ENCODE measurements around the gene AP1M1. TPM values are rescaled to one million over a fixed set of nuclear protein-coding genes. Genes with fewer than 3 reads are reported as not detected.
A peak's percentile ranks its signal among the peaks of the same experiment; 100 is the strongest.

AP1M1 gene
- total RNA-seq, 2 donors from 2014 or later, result 35.0 to 51.6 TPM

GRCh38 chr19:16180611-16181010 is 17.1 kb upstream of the AP1M1 start:
- H3K27me3 Mint-ChIP-seq (ENCODE audit: insufficient read depth), result peaks cover 19% of the 10 kb centered on the region
- no peak overlapping the region for H3K4me3 ChIP-seq (ENCODE audit: low read length)
- WGBS, 2 experiments (ENCODE audit: insufficient coverage in 1 of 2, insufficient read length in 1 of 2), result 53 to 70% methylated on average over 2 to 4 of the region's 4 CpGs
- peaks cover 5% of the 10 kb centered on the region for H3K9me3 Mint-ChIP-seq
- H3K9ac ChIP-seq (ENCODE audit: extremely low read depth, low read length, poor library complexity, severe bottlenecking), result no peak overlapping the region
- H3K27ac ChIP-seq (ENCODE audit: low read depth, low read length), result no peak overlapping the region
- no peak overlapping the region for H3K4me3 Mint-ChIP-seq
- no peak for TF ChIP-seq CTCF (conservative IDR thresholded peaks at IDR 0.05)
- no peaks in the 10 kb centered on the region for H3K36me3 Mint-ChIP-seq (ENCODE audit: low read depth)
- H3K36me3 ChIP-seq (ENCODE audit: control insufficient read depth, insufficient read depth, low read length), result no peaks in the 10 kb centered on the region
- no peak overlapping the region for H3K27ac Mint-ChIP-seq
- H3K4me1 ChIP-seq (ENCODE audit: control insufficient read depth, insufficient read depth, low read length), result no peaks in the 10 kb centered on the region
- peak; percentile 66 for DNase-seq
- no peaks in the 10 kb centered on the region for H3K4me1 Mint-ChIP-seq
- no peaks in the 10 kb centered on the region for H3K9me3 ChIP-seq (ENCODE audit: control insufficient read depth, low read length)
- H3K27me3 ChIP-seq (ENCODE audit: control insufficient read depth, insufficient read depth, low read length, poor library complexity, severe bottlenecking), result no peaks in the 10 kb centered on the region

GRCh38 chr19:16184665-16185122 is 13.0 kb upstream of the AP1M1 start:
- DNase-seq, result no peak
- H3K9ac ChIP-seq (ENCODE audit: extremely low read depth, low read length, poor library complexity, severe bottlenecking), result no peak overlapping the region
- TF ChIP-seq CTCF (conservative IDR thresholded peaks at IDR 0.05), result no peak
- no peak overlapping the region for H3K27ac ChIP-seq (ENCODE audit: low read depth, low read length)
- peaks cover 17% of the 10 kb centered on the region for H3K36me3 ChIP-seq (ENCODE audit: control insufficient read depth, insufficient read depth, low read length)
- no peaks in the 10 kb centered on the region for H3K9me3 ChIP-seq (ENCODE audit: control insufficient read depth, low read length)
- H3K4me3 Mint-ChIP-seq, result peak overlapping the region; percentile 100
- peaks cover 5% of the 10 kb centered on the region for H3K4me1 Mint-ChIP-seq
- H3K9me3 Mint-ChIP-seq, result peaks cover 2% of the 10 kb centered on the region
- H3K27me3 Mint-ChIP-seq (ENCODE audit: insufficient read depth), result peaks cover 13% of the 10 kb centered on the region
- peaks cover 25% of the 10 kb centered on the region for H3K36me3 Mint-ChIP-seq (ENCODE audit: low read depth)
- no peaks in the 10 kb centered on the region for H3K4me1 ChIP-seq (ENCODE audit: control insufficient read depth, insufficient read depth, low read length)
- WGBS, 2 experiments (ENCODE audit: insufficient coverage in 1 of 2, insufficient read length in 1 of 2), result 74 to 75% methylated on average over 15 to 18 of the region's 18 CpGs
- peak overlapping the region; percentile 95 for H3K4me3 ChIP-seq (ENCODE audit: low read length)
- no peaks in the 10 kb centered on the region for H3K27me3 ChIP-seq (ENCODE audit: control insufficient read depth, insufficient read depth, low read length, poor library complexity, severe bottlenecking)
- no peak overlapping the region for H3K27ac Mint-ChIP-seq

- H3K4me3 ChIP-seq (ENCODE audit: low read length), result peak within 1 kb of the TSS; percentile 95
- Mint-ChIP-seq H3K27me3 (ENCODE audit: insufficient read depth) (peaks cover 10% of the 10 kb centered on the region), H3K9me3 (peaks cover 2% of the 10 kb centered on the region), H3K4me1 (peaks cover 5% of the 10 kb centered on the region), H3K27ac (peak within 1 kb of the TSS; percentile 98), H3K4me3 (peak within 1 kb of the TSS; percentile 100), H3K36me3 (ENCODE audit: low read depth) (peaks cover 30% of the 10 kb centered on the region)
- WGBS, 2 experiments (ENCODE audit: insufficient coverage in 1 of 2, insufficient read length in 1 of 2), result 0% methylated on average over 23 to 39 of the region's 39 CpGs
- TF ChIP-seq CTCF (conservative IDR thresholded peaks at IDR 0.05), result no peak
- peak within 1 kb of the TSS; percentile 82 for H3K9ac ChIP-seq (ENCODE audit: extremely low read depth, low read length, poor library complexity, severe bottlenecking)
- no peaks in the 10 kb centered on the region for H3K9me3 ChIP-seq (ENCODE audit: control insufficient read depth, low read length)
- no peaks in the 10 kb centered on the region for H3K4me1 ChIP-seq (ENCODE audit: control insufficient read depth, insufficient read depth, low read length)
- peaks cover 21% of the 10 kb centered on the region for H3K36me3 ChIP-seq (ENCODE audit: control insufficient read depth, insufficient read depth, low read length)
- DNase-seq, result peak; percentile 99
- no peaks in the 10 kb centered on the region for H3K27me3 ChIP-seq (ENCODE audit: control insufficient read depth, insufficient read depth, low read length, poor library complexity, severe bottlenecking)
- H3K27ac ChIP-seq (ENCODE audit: low read depth, low read length), result peak within 1 kb of the TSS; percentile 50
Measured at GRCh38 chr19:16185123-16185767, 12.5 kb upstream of the AP1M1 start, which contains the start of gene FAM32A. Gene FAM32A, plus strand, starts transcription at chr19:16185410. Its CDS starts 33 bp downstream, at chr19:16185443.

All from endodermal cell (in vitro differentiated cells).